Measurements from ENCODE around the gene PCNX1.
A peak's percentile ranks its signal among the peaks of the same experiment; 100 is the strongest.

Gene PCNX1

GRCh38 chr14:71076462-71077092, 169.3 kb downstream of the PCNX1 start:
- DNase-seq (ENCODE audit: low spot score), result no peak

DNA sequence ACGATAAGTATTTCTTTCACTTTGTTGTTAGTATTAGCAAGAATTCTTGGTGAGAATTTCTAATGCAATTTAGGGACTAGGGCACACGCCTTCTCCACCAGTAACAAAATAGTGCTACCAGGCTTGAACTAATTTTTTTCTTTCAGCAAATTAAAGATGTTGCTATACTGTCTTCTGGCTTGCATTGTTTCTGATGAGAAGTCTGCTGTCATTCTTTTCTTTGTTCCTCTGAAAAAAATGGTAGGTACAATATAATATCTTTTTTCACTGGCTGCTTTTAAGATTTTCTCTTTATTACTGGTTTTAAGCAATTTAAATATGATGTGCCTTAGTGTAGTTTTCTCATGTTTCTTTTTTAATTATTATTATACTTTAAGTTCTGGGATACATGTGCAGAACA, 171.2 kb downstream of the PCNX1 start:
- no peak for DNase-seq (ENCODE audit: low spot score)

GRCh38 chr14:71086567-71086966, 179.3 kb downstream of the PCNX1 start:
- no peak for DNase-seq (ENCODE audit: low spot score)

- no peak for DNase-seq (ENCODE audit: low spot score)
Measured at GRCh38 chr14:71089971-71090370, 182.7 kb downstream of the PCNX1 start.

GRCh38 chr14:71094722-71095121, 187.5 kb downstream of the PCNX1 start:
- DNase-seq (ENCODE audit: low spot score), result no peak

GRCh38 chr14:71096947-71097346, 189.7 kb downstream of the PCNX1 start:
- DNase-seq (ENCODE audit: low spot score), result no peak

DNA sequence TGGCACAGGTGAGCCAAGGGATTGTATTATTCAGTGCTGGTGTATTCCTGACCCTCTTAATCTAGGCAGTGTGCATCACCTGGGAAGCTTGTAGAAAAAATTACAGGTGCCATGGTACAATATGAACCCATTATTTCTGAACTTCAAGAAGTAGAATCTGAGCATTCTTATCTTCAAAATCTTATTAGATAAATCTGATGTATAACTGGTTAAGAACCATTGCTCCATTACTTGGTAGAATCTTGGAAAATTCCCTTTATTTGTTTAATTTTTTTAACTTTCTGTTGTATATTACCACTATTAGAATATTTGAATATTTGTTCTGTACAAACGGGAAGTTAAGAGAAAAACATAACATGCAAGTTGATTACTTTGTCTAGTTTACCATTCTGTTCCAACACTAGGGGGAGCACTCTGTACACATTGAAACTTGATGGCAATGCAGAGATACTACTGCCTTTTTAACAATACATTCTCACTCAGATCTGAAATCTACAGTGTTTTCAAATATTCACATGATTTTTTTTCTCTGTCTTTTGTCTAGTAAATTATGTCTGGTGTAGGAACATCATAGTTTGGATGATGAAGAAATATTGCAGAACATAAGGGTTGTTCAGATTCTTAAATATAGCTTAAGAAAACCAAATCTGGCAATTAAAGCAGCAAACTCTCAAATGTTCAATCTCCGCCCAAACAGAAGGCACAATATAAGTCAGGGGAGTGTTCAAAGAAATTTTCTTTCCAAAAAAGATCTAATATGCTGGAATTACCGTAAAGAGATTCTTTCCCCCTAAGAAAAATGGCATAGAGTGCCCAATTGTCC, 196.6 kb downstream of the PCNX1 start:
- DNase-seq (ENCODE audit: low spot score), result no peak

GRCh38 chr14:71105177-71105576, 197.9 kb downstream of the PCNX1 start:
- no peak for DNase-seq (ENCODE audit: low spot score)

GRCh38 chr14:71107921-71108320, 200.7 kb downstream of the PCNX1 start:
- DNase-seq (ENCODE audit: low spot score), result no peak

- no peak for DNase-seq (ENCODE audit: low spot score)
Measured at GRCh38 chr14:71108398-71109119, 201.3 kb downstream of the PCNX1 start.

- no peak for DNase-seq (ENCODE audit: low spot score)
Measured at GRCh38 chr14:71113376-71113775, 206.1 kb downstream of the PCNX1 start.

GRCh38 chr14:71114565-71114964, 207.3 kb downstream of the PCNX1 start:
- DNase-seq (ENCODE audit: low spot score), result no peak

DNA sequence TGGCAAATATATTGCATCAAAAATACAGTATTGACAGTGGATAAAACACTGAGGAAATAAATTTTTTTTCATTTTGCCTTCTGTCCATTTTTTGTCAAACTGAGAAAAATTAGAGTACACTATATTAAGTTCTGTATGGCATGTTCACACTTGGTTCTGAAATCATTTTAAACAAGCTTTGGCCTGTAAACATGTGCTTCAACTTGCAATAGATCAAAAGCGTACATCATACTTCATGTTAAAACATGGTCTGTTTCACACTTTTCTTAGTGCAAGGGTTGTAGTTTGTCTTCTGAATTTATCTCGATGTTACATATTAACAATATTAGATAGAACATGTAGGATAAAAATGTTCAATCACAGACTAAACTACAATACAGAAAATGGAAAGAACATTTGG, 208.0 kb downstream of the PCNX1 start:
- DNase-seq (ENCODE audit: low spot score), result no peak

- no peak for DNase-seq (ENCODE audit: low spot score)
Measured at GRCh38 chr14:71115821-71116567, 208.7 kb downstream of the PCNX1 start.

DNA sequence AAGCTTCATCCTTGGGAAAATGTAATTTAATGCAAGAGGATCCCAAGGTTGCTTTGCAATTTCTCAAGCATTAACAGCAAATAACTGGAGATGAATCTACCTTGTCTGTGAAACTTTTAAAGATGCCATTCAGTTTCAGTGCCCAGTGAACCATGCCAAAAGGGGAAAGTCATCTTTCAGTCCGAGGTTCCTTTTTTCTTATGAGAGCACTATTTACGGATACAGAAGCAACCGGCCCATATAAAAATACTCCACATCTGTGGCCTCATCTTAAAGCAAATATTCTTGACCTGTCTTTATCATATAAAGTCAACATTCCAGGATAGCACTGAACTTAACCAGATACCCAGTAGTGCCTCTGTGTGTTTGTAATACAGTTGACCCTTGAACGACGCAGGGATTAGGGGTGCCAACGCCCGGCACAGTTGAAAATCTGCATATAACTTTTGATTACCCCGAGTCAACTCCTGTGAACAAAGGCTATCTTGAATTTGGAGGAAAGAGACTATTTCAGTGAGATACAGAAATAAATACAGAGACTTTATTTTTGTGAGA, 209.4 kb downstream of the PCNX1 start:
- peak; percentile 15 for DNase-seq (ENCODE audit: low spot score)

- no peak for DNase-seq (ENCODE audit: low spot score)
Measured at GRCh38 chr14:71117839-71118743, 210.8 kb downstream of the PCNX1 start.

DNA sequence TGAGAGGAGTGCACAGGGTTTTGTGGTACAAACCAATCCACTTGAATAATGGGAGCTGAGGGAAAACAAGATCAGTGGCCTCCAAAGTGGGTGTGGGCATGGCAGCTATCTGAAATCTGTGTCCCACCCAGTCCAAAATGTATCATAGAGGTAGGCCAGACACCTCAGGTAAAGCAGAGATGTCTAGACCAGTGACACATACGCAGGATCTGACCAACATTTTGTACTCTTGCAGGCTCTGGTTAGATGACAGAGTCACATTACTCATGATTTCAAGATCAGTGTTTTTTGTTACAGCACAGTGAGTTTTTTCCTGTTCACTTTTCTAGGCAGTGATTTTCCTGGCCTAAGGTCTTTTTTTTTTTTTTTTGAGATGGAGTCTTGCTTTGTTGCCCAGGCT, 211.8 kb downstream of the PCNX1 start:
- DNase-seq (ENCODE audit: low spot score), result no peak

DNA sequence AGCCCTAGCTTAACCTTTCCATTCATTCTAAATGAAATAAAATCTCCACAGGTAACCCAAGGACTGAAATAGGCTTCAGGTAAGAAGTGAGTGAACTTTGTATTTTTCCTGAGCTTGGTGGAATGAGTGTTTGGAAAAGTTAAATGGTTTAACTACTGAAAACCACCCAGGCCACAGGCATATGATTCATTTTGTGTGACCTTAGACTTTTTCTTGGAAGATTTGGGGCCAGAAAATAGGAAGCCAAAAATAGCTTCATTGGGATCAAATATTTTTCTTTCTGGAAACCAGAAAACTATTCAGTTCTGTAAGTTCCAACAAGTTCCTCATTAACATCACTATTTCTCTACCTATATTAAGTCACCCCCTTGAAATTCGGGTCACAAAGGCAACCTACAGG, 212.6 kb downstream of the PCNX1 start:
- no peak for DNase-seq (ENCODE audit: low spot score)

GRCh38 chr14:71121001-71121400, 213.7 kb downstream of the PCNX1 start:
- DNase-seq (ENCODE audit: low spot score), result no peak

- no peak for DNase-seq (ENCODE audit: low spot score)
Measured at GRCh38 chr14:71121711-71122110, 214.5 kb downstream of the PCNX1 start.

All from HuH-7.5 (cell line).